K562 (cell line): ENCODE results near the gene ZNF593OS. TPM values are rescaled to one million over a fixed set of nuclear protein-coding genes. Genes with fewer than 3 reads are reported as not detected.
A peak's percentile ranks its signal among the peaks of the same experiment; 100 is the strongest.

Experiments used
- BHLHE40 ChIP-seq: IDR thresholded peaks from 2 replicates; pipeline ENCODE4 v1.6.1; 2011; ENCODE audit warnings: low read length, improper control_type of control experiment
- C11orf30 ChIP-seq: fragments of 450-650 bp; IDR thresholded peaks from 2 replicates; pipeline ENCODE4 v1.6.1; 2016; ENCODE audit warnings: low read depth, mild to moderate bottlenecking
- CREBBP ChIP-seq: IDR thresholded peaks from one replicate; pipeline ENCODE4 v1.6.1; 2012; ENCODE audit warnings: low read depth, mild to moderate bottlenecking, control low read depth, inconsistent platforms, low read length
- CTBP1 ChIP-seq: fragments of 450-650 bp; IDR thresholded peaks from 2 replicates; pipeline ENCODE4 v1.6.1; 2016; ENCODE audit warnings: borderline replicate concordance
- DACH1 ChIP-seq: fragments of 450-650 bp; IDR thresholded peaks from 2 replicates; pipeline ENCODE4 v1.6.1; 2018; ENCODE audit not compliant: partially characterized antibody
- ELF2 ChIP-seq: fragments of 250-450 bp; sonication (Bioruptor Pico); IDR thresholded peaks from 2 replicates; pipeline ENCODE4 v1.5.0; 2021; ENCODE audit warnings: mild to moderate bottlenecking
- HNRNPL ChIP-seq: fragments of 200-400 bp; formaldehyde crosslinking; IDR thresholded peaks from 2 replicates; pipeline ENCODE4 v1.6.1; 2017; ENCODE audit warnings: low read depth, mild to moderate bottlenecking, low read length
- MEIS2 ChIP-seq: fragments of 450-650 bp; IDR thresholded peaks from 2 replicates; pipeline ENCODE4 v1.6.1; 2014; ENCODE audit warnings: mild to moderate bottlenecking; ENCODE audit not compliant: partially characterized antibody
- NR1H2 ChIP-seq: sonication (generic); formaldehyde crosslinking; IDR thresholded peaks from 2 replicates; pipeline ENCODE4 v1.4.0; 2020; ENCODE audit warnings: mild to moderate bottlenecking, missing genetic modification reagents
- SAFB2 ChIP-seq: fragments of 200-400 bp; formaldehyde crosslinking; IDR thresholded peaks from 2 replicates; pipeline ENCODE4 v1.6.1; 2018; ENCODE audit warnings: borderline replicate concordance, low read length, low read depth, moderate library complexity; ENCODE audit not compliant: severe bottlenecking
- TCF3 ChIP-seq: sonication (generic); formaldehyde crosslinking; IDR thresholded peaks from 2 replicates; pipeline ENCODE4 v1.4.0; 2020; ENCODE audit warnings: mild to moderate bottlenecking, missing genetic modification reagents
- WHSC1 ChIP-seq: IDR thresholded peaks from one replicate; pipeline ENCODE4 v1.6.1; 2012; ENCODE audit warnings: low read length, control low read depth, inconsistent platforms
- ZNF124 ChIP-seq: sonication (generic); formaldehyde crosslinking; IDR thresholded peaks from 2 replicates; pipeline ENCODE4 v1.8.1; 2022; ENCODE audit warnings: missing genetic modification reagents
- ZNF407 ChIP-seq: fragments of 450-650 bp; IDR thresholded peaks from 2 replicates; pipeline ENCODE4 v1.6.1; 2016; ENCODE audit warnings: low read depth
- ZNF639 ChIP-seq, 2 experiments: fragments of 200-800 bp in 1 of 2; sonication (Bioruptor generic) in 1 of 2; sonication (generic) in 1 of 2; formaldehyde crosslinking in 1 of 2; IDR thresholded peaks in 1 of 2; conservative IDR thresholded peaks in 1 of 2; 2 replicates each; pipeline versions ENCODE4 v1.5.0 to v1.6.1; 2016 to 2020; ENCODE audit warnings: missing compliant biosample characterization in 1 of 2, missing genetic modification characterization in 1 of 2, missing genetic modification reagents in 1 of 2
- polyA plus RNA-seq, 8 experiments: library from polyadenylated mRNA; depleted of rRNA in 4 of 8; stranded (reverse) in 5 of 8; unstranded in 3 of 8; fragments of >200 nt; fragmentation: Nextera tagmentation in 2 of 8; fragmentation: Illumina TruSeq in 1 of 8; extraction: Ambion mirVana in 2 of 8; extraction: Trizol in 1 of 8; gene quantifications; 2 replicates each; pipeline versions ENCODE4 v1.2.1 to v1.2.3, GENCODE V29; 2011 to 2014; ENCODE audit warnings: inconsistent platforms in 1 of 8, missing spikeins in 1 of 8
- total RNA-seq, 7 experiments: library from RNA; depleted of rRNA in 6 of 7; stranded (reverse); fragments of >200 nt in 6 of 7; fragmentation: Illumina TruSeq in 2 of 7; extraction: Trizol in 2 of 7; gene quantifications; 2 replicates each; pipeline versions ENCODE4 v1.2.1 to v1.2.3, GENCODE V29; 2011 to 2021; ENCODE audit warnings: low replicate concordance in 1 of 7

Gene ZNF593OS
- total and polyA plus RNA-seq, 9 of the 15 experiments (the other 6 are each of a cell fraction or from before 2014, with no cell fraction given) = 0.24 to 0.27 TPM; not detected in 7

GRCh38 chr1:26164861-26165842 is 6.5 kb downstream of the ZNF593OS start (continued):
- TF ChIP-seq ZNF639 (CRISPR knock-in tag; conservative IDR thresholded peaks at IDR 0.05 in 1 of 2, IDR thresholded peaks at IDR 0.05 in 1 of 2) = no peak
- no peak for TF ChIP-seq NR1H2 (CRISPR knock-in tag)
- no peak for TF ChIP-seq MEIS2
- TF ChIP-seq TCF3 (CRISPR knock-in tag) = no peak
- TF ChIP-seq CTBP1 = no peak
- TF ChIP-seq DACH1 = peak; percentile 73
- TF ChIP-seq ZNF124 (CRISPR knock-in tag) = no peak
- no peak for TF ChIP-seq ZNF407
- TF ChIP-seq C11orf30 = 0 out of 2 replicates have a peak, but pooled peaks have one; percentile 28
- TF ChIP-seq CREBBP = no peak
- TF ChIP-seq SAFB2 = no peak
- no peak for TF ChIP-seq HNRNPL
- TF ChIP-seq ELF2 = no peak
- no peak for TF ChIP-seq WHSC1
- TF ChIP-seq BHLHE40 = no peak
